ENCODE data around the gene FGGY. TPM values are rescaled to one million over a fixed set of nuclear protein-coding genes. Genes with fewer than 3 reads are reported as not detected.

FGGY gene
- total RNA-seq, 1 experiment from 2014 or later, result 14.6 TPM

GRCh38 chr1:59528900-59529299, 232.0 kb downstream of the FGGY start:
- Mint-ChIP-seq H3K27me3 (ENCODE audit: low read depth) (no peaks in the 10 kb centered on the region; the same call in 1 of the 2 replicates), H3K4me1 (peaks cover 2 to 4% of the 10 kb centered on the region in 2 experiments; a peak in 1 of 4 replicates), H3K27ac (no peak overlapping the region), H3K9me3 (peaks cover 0 to 9% of the 10 kb centered on the region in 2 experiments; a peak in 3 of 5 replicates), H3K4me3 (no peak overlapping the region), H3K36me3 (ENCODE audit: insufficient read depth in 1 of 3, low read depth in 3 of 3) (peaks cover 0 to 11% (median 0%) of the 10 kb centered on the region in 3 experiments; a peak in 4 of 7 replicates)
- H3K4ac ChIP-seq (ENCODE audit: low read depth, low read length), result no peak overlapping the region
- no peaks in the 10 kb centered on the region for H3K27me3 ChIP-seq (ENCODE audit: insufficient read depth, low read length)
- H3T11ph ChIP-seq (ENCODE audit: low read length), result no peak overlapping the region
- no peak overlapping the region for H2BK20ac ChIP-seq (ENCODE audit: low read depth, low read length, poor library complexity, severe bottlenecking)
- WGBS (ENCODE audit: extremely low coverage, insufficient read length, low lambda C conversion rate), result no CpG with 5 or more reads among the region's 2 CpGs
- no peak overlapping the region for H2BK120ac ChIP-seq (ENCODE audit: low read depth, low read length, poor library complexity, severe bottlenecking)
- H2AK5ac ChIP-seq (ENCODE audit: insufficient read length, low read length), result no peak overlapping the region
- H2BK12ac ChIP-seq (ENCODE audit: insufficient read length, low read depth, low read length), result no peak overlapping the region
- H3K4me2 ChIP-seq (ENCODE audit: insufficient read depth, insufficient read length, low read length), result no peak overlapping the region
- no peak for DNase-seq
- no peak overlapping the region for H3K23ac ChIP-seq (ENCODE audit: insufficient read length, low read depth, low read length)
- H3K14ac ChIP-seq (ENCODE audit: insufficient read depth, low read length), result no peak overlapping the region
- no peak overlapping the region for H3K56ac ChIP-seq (ENCODE audit: insufficient read length, low read depth, low read length)
- H3K27ac ChIP-seq (ENCODE audit: insufficient read length, low read depth, low read length), result no peak overlapping the region
- H3K79me1 ChIP-seq (ENCODE audit: insufficient read depth, low read depth, low read length, poor library complexity, severe bottlenecking), result no peaks in the 10 kb centered on the region
- no peaks in the 10 kb centered on the region for H3K79me2 ChIP-seq (ENCODE audit: insufficient read depth, low read length)
- no peaks in the 10 kb centered on the region for H3K23me2 ChIP-seq (ENCODE audit: insufficient read length, low read depth, low read length, poor library complexity, severe bottlenecking)
- H4K91ac ChIP-seq (ENCODE audit: insufficient read length, low read depth, low read length), result no peak overlapping the region
- H4K5ac ChIP-seq (ENCODE audit: insufficient read length, low read depth, low read length), result no peak overlapping the region
- no peak overlapping the region for H2AFZ ChIP-seq (ENCODE audit: low read length)
- no peak overlapping the region for H2BK5ac ChIP-seq (ENCODE audit: insufficient read length, low read length)
- H4K8ac ChIP-seq (replicated peaks; ENCODE audit: insufficient read length, low read depth, low read length), result no peak overlapping the region
- no peak overlapping the region for H2BK15ac ChIP-seq (ENCODE audit: low read depth, low read length)
- TF ChIP-seq CTCF (conservative IDR thresholded peaks at IDR 0.05), result no peak
- H3K9me3 ChIP-seq (ENCODE audit: control insufficient read depth, low read depth, low read length), result no peaks in the 10 kb centered on the region
- no peak overlapping the region for H3K18ac ChIP-seq (ENCODE audit: insufficient read length, low read depth, low read length)
- H3K9ac ChIP-seq (ENCODE audit: extremely low read depth, insufficient read length, low read length), result no peak overlapping the region
- H4K20me1 ChIP-seq (ENCODE audit: control insufficient read depth, insufficient read depth, insufficient read length), result no peaks in the 10 kb centered on the region
- no peaks in the 10 kb centered on the region; the same call in 1 of the 2 replicates for H3K4me1 ChIP-seq (ENCODE audit: insufficient read depth, low read length)
